ENCODE measurements around the gene ALKBH4. TPM values are rescaled to one million over a fixed set of nuclear protein-coding genes. Genes with fewer than 3 reads are reported as not detected.

ALKBH4 gene
- total and polyA plus RNA-seq, 2 of the 4 experiments (the other 2 are of a cell fraction), result 6.1 to 7.4 TPM

DNA sequence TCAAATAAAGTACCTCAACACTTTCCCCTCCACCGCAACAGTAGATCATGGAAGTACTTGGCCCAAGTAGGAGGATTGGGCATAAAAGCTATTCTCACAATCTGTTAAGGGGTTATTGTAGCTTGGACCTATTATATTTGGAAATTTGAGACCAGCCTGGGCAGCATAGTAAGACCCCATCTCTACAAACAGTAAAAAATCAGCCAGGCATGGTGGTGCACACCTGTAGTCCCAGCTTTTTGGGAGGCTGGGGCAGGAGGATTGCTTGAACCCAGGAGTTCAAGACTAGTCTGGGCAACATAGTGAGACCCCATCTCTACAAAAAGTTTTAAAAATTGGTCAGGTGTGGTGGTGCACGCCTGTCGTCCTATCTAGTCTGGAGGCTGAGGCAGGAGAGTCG, 55.3 kb downstream of the ALKBH4 start:
- peaks cover 31 to 56% of the 10 kb centered on the region in 2 experiments for H3K79me1 ChIP-seq (ENCODE audit: low read depth in 1 of 2, low read length in 2 of 2)

More for the DNA sequence above, 55.3 kb downstream of the ALKBH4 start:
- H4K8ac ChIP-seq (ENCODE audit: low read depth in 2 of 2, low read length in 2 of 2), result no peak overlapping the region
- no peak overlapping the region for H2AFZ ChIP-seq (replicated peaks; ENCODE audit: low read length, poor library complexity)
- no peak for DNase-seq
- H3K23ac ChIP-seq (ENCODE audit: low read depth, low read length), result no peak overlapping the region
- no peak overlapping the region for H3K14ac ChIP-seq (replicated peaks; ENCODE audit: low read depth, low read length)
- H3K4ac ChIP-seq (ENCODE audit: low read depth, low read length), result no peak overlapping the region
- intact Hi-C loops (cut with micrococcal nuclease), result no loop called here
- H3K18ac ChIP-seq (ENCODE audit: low read depth, low read length), result no peak overlapping the region
- H2AK5ac ChIP-seq (ENCODE audit: low read depth, low read length), result no peak overlapping the region
- no peak overlapping the region for H4K91ac ChIP-seq (ENCODE audit: insufficient read depth, low read depth, low read length)
- no peak overlapping the region for H2AK9ac ChIP-seq (replicated peaks; ENCODE audit: low read depth, low read length, poor library complexity)
- no peaks in the 10 kb centered on the region for H3K9me1 ChIP-seq (ENCODE audit: insufficient read depth, low read length)
- H3K4me2 ChIP-seq (ENCODE audit: low read depth, low read length), result no peak overlapping the region
- no peak overlapping the region for H2BK20ac ChIP-seq (ENCODE audit: low read depth, low read length)
- H4K20me1 ChIP-seq (ENCODE audit: insufficient read depth, low read length), result peaks cover 13% of the 10 kb centered on the region
- no peak overlapping the region for H3K27ac ChIP-seq (ENCODE audit: insufficient read depth, low read length)
- ChIA-PET CTCF (no interaction called here), POLR2A (ENCODE audit: unreplicated experiment) (no interaction called here)
- no peaks in the 10 kb centered on the region for H3K27me3 ChIP-seq (ENCODE audit: control insufficient read depth, insufficient read depth, low read length)
- TF ChIP-seq RFX5 (IDR thresholded peaks at IDR 0.05; ENCODE audit: low read depth, low read length) (no peak), RCOR1 (IDR thresholded peaks at IDR 0.05; ENCODE audit: insufficient replicate concordance, low read length) (no peak), MAZ (IDR thresholded peaks at IDR 0.05; ENCODE audit: borderline replicate concordance, low read depth, low read length) (no peak), CEBPB (IDR thresholded peaks at IDR 0.05; ENCODE audit: low read depth, low read length) (no peak), NFE2L2 (IDR thresholded peaks at IDR 0.05; ENCODE audit: low read depth, low read length) (no peak), FOS (IDR thresholded peaks at IDR 0.05; ENCODE audit: low read depth, low read length) (no peak), MAFK (IDR thresholded peaks at IDR 0.05; ENCODE audit: low read depth, low read length) (no peak), RAD21 (IDR thresholded peaks at IDR 0.05; ENCODE audit: low read length) (no peak), POLR2A (IDR thresholded peaks at IDR 0.05; ENCODE audit: low read depth, low read length) (no peak), CHD1 (IDR thresholded peaks at IDR 0.05; ENCODE audit: low read depth, low read length) (no peak), MXI1 (IDR thresholded peaks at IDR 0.05; ENCODE audit: borderline replicate concordance, low read depth, low read length) (no peak), BHLHE40 (IDR thresholded peaks at IDR 0.05; ENCODE audit: low read depth, low read length) (no peak), SMC3 (IDR thresholded peaks at IDR 0.05; ENCODE audit: low read depth, low read length) (no peak)
- TF ChIP-seq, protein P1, sequence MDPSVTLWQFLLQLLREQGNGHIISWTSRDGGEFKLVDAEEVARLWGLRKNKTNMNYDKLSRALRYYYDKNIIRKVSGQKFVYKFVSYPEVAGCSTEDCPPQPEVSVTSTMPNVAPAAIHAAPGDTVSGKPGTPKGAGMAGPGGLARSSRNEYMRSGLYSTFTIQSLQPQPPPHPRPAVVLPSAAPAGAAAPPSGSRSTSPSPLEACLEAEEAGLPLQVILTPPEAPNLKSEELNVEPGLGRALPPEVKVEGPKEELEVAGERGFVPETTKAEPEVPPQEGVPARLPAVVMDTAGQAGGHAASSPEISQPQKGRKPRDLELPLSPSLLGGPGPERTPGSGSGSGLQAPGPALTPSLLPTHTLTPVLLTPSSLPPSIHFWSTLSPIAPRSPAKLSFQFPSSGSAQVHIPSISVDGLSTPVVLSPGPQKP (IDR thresholded peaks at IDR 0.05; ENCODE audit: borderline replicate concordance, low read depth, low read length), result no peak
- TF ChIP-seq, protein P2, sequence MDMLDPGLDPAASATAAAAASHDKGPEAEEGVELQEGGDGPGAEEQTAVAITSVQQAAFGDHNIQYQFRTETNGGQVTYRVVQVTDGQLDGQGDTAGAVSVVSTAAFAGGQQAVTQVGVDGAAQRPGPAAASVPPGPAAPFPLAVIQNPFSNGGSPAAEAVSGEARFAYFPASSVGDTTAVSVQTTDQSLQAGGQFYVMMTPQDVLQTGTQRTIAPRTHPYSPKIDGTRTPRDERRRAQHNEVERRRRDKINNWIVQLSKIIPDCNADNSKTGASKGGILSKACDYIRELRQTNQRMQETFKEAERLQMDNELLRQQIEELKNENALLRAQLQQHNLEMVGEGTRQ (IDR thresholded peaks at IDR 0.05; ENCODE audit: low read depth, low read length), result no peak
- TF ChIP-seq, protein P3, sequence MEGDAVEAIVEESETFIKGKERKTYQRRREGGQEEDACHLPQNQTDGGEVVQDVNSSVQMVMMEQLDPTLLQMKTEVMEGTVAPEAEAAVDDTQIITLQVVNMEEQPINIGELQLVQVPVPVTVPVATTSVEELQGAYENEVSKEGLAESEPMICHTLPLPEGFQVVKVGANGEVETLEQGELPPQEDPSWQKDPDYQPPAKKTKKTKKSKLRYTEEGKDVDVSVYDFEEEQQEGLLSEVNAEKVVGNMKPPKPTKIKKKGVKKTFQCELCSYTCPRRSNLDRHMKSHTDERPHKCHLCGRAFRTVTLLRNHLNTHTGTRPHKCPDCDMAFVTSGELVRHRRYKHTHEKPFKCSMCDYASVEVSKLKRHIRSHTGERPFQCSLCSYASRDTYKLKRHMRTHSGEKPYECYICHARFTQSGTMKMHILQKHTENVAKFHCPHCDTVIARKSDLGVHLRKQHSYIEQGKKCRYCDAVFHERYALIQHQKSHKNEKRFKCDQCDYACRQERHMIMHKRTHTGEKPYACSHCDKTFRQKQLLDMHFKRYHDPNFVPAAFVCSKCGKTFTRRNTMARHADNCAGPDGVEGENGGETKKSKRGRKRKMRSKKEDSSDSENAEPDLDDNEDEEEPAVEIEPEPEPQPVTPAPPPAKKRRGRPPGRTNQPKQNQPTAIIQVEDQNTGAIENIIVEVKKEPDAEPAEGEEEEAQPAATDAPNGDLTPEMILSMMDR (conservative IDR thresholded peaks at IDR 0.05; ENCODE audit: low read depth, low read length), result no peak
- H3K9me3 ChIP-seq (ENCODE audit: control insufficient read depth, insufficient read depth, low read length), result no peaks in the 10 kb centered on the region
- dilution Hi-C loops (cut with HindIII; ENCODE audit: low sequenced_read_pairs, unreplicated experiment), result no loop called here
- no peak overlapping the region for H2BK5ac ChIP-seq (ENCODE audit: low read depth, low read length, poor library complexity, severe bottlenecking)
- H2BK15ac ChIP-seq (ENCODE audit: low read depth, low read length), result no peak overlapping the region
- no peak for ATAC-seq (ENCODE audit: low read depth)
- H3K4me3 ChIP-seq (ENCODE audit: insufficient read depth, low read depth, low read length), result no peak overlapping the region
- in situ Hi-C loops (cut with MboI; ENCODE audit: low sequenced_read_pairs), result no loop called here
- no peak overlapping the region for H3K56ac ChIP-seq (ENCODE audit: extremely low read depth, insufficient read depth, low read length)
- H3K36me3 ChIP-seq (ENCODE audit: control insufficient read depth, insufficient read depth, low read length), result peaks cover 60% of the 10 kb centered on the region
- no peak overlapping the region for H2BK120ac ChIP-seq (ENCODE audit: low read depth, low read length)
- no TSS peak for BruUV-seq (replicated peaks)
- no peaks in the 10 kb centered on the region for H3K4me1 ChIP-seq (ENCODE audit: control insufficient read depth, insufficient read depth, low read length)
- no peak overlapping the region for H4K5ac ChIP-seq (ENCODE audit: low read depth, low read length)
- WGBS, 2 experiments (ENCODE audit: extremely low coverage in 2 of 2, insufficient read length in 1 of 2), result no CpG with 5 or more reads among the region's 4 CpGs
- H3K9ac ChIP-seq (ENCODE audit: low read depth, low read length), result no peak overlapping the region
